Measurements from ENCODE around the gene ZFP69.

The ZFP69 gene

GRCh38 chr1:40531381-40532061, 54.4 kb downstream of the ZFP69 start, which contains the start of gene ZNF684:
Gene ZNF684 (plus strand): TSS chr1:40531637. CDS start chr1:40533167, 1,530 bp downstream.
- in situ Hi-C loops (cut with HindIII; ENCODE audit: low pct_unique_long_range_greater_than_20kb, low sequenced_read_pairs), result no loop called here
- peak; percentile 76 to 94 for DNase-seq (ENCODE audit: low read depth in 1 of 2, low spot score in 1 of 2)
- no peak for TF ChIP-seq JUND (IDR thresholded peaks at IDR 0.05; ENCODE audit: low read depth)

DNA sequence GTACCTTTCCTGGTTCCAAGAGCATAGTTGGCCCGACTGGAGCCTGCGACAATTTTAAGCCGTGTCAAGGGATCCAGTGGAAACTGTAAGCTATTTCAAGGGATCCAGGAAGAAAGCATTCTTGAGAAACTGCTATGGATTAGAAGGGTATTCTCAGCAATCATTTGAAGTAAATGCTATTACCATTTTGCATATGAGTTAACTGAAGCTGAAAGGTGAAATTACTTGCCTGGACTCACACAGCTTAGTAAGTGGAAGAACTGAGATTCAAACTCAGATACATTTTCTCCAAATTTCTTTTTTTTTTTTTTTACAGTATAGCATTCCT, 54.9 kb downstream of the ZFP69 start:
- DNase-seq (ENCODE audit: low read depth in 1 of 2, low spot score in 1 of 2), result no peak
- in situ Hi-C loops (cut with HindIII; ENCODE audit: low pct_unique_long_range_greater_than_20kb, low sequenced_read_pairs), result no loop called here
- no peak for TF ChIP-seq JUND (IDR thresholded peaks at IDR 0.05; ENCODE audit: low read depth)

- no peak for TF ChIP-seq JUND (IDR thresholded peaks at IDR 0.05; ENCODE audit: low read depth)
- in situ Hi-C loops (cut with HindIII; ENCODE audit: low pct_unique_long_range_greater_than_20kb, low sequenced_read_pairs), result no loop called here
- DNase-seq (ENCODE audit: low read depth in 1 of 2, low spot score in 1 of 2), result peak; percentile 19 to 64
These were observed 55.8 kb downstream of the ZFP69 start for GRCh38 chr1:40532844-40533424.

DNA sequence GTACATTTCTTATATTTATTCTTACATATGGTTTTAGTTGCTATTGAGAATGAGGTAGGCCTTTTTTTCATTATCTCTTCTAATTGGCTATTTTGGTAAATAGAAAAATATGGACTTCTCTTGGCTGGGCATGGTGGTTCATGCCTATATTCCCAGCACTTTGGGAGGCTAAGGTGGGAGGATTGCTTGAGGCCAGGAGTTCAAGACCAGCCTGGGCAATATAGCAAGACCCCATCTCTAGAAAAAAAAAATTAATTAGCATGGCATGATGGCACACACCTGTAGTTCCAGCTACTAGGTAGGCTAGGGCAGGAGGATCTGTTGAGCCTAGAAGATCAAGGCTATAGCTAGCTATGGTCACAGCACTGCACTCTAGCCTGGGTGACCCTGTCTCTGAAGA, 57.5 kb downstream of the ZFP69 start:
- TF ChIP-seq JUND (IDR thresholded peaks at IDR 0.05; ENCODE audit: low read depth), result no peak
- DNase-seq (ENCODE audit: low read depth in 1 of 2, low spot score in 1 of 2), result no peak
- in situ Hi-C loops (cut with HindIII; ENCODE audit: low pct_unique_long_range_greater_than_20kb, low sequenced_read_pairs), result no loop called here

GRCh38 chr1:40535732-40536131, 58.6 kb downstream of the ZFP69 start:
- DNase-seq (ENCODE audit: low read depth in 1 of 2, low spot score in 1 of 2), result no peak
- TF ChIP-seq JUND (IDR thresholded peaks at IDR 0.05; ENCODE audit: low read depth), result no peak
- in situ Hi-C loops (cut with HindIII; ENCODE audit: low pct_unique_long_range_greater_than_20kb, low sequenced_read_pairs), result no loop called here

DNA sequence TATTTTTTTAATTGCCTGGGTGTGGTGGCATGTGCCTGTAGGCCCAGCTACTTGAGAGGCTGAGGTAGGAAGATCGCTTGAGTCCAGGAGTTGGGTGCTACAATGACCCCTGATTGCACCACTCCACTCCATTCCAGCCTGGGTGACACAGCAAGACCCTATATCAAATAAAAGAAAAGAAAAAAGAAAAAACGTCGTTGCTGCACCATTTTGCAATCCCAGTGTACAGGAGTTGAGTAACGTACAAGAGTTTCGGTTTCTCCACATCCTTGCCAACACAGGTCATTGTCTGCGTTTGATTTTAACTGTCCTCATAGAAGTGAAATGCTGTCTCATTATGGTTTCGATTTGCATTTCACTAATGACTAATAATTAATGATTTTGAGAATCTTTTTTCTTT, 62.2 kb downstream of the ZFP69 start:
- DNase-seq (ENCODE audit: low read depth in 1 of 2, low spot score in 1 of 2), result no peak
- TF ChIP-seq JUND (IDR thresholded peaks at IDR 0.05; ENCODE audit: low read depth), result no peak
- in situ Hi-C loops (cut with HindIII; ENCODE audit: low pct_unique_long_range_greater_than_20kb, low sequenced_read_pairs), result no loop called here

All from T47D (cell line).